GM18498 (cell line): ENCODE results near the gene TERF2IP.

ENCODE experiments used
- ATAC-seq: cut with Tn5 transposase; IDR thresholded peaks from one replicate; pipeline ENCODE4 v1.9.1; 2021; ENCODE audit warnings: mild to moderate bottlenecking, moderate library complexity; ENCODE audit not compliant: unreplicated experiment

The TERF2IP gene

GRCh38 chr16:75632857-75633256 is 14.7 kb upstream of the TERF2IP start:
- ATAC-seq = no peak

GRCh38 chr16:75635036-75635435 is 12.5 kb upstream of the TERF2IP start:
- ATAC-seq = no peak

- no peak for ATAC-seq
Observed at GRCh38 chr16:75640598-75640997, 7.0 kb upstream of the TERF2IP start.

- ATAC-seq = no peak
Observed at GRCh38 chr16:75644240-75645012, 3.1 kb upstream of the TERF2IP start.

- peak; percentile 26 for ATAC-seq
Observed at GRCh38 chr16:75647112-75647491, 471 bp upstream of the TERF2IP start.

GRCh38 chr16:75648265-75649076 is 898 bp downstream of the TERF2IP start:
- peak; percentile 33 for ATAC-seq

- no peak for ATAC-seq
Observed at GRCh38 chr16:75653922-75654321, 6.3 kb downstream of the TERF2IP start.

GRCh38 chr16:75658175-75658574 is 10.6 kb downstream of the TERF2IP start:
- no peak for ATAC-seq

GRCh38 chr16:75660321-75660720 is 12.7 kb downstream of the TERF2IP start:
- no peak for ATAC-seq

GRCh38 chr16:75660726-75661302 is 13.2 kb downstream of the TERF2IP start:
- no peak for ATAC-seq

GRCh38 chr16:75667503-75667902 is 19.9 kb downstream of the TERF2IP start:
- no peak for ATAC-seq

GRCh38 chr16:75676909-75677308 is 29.3 kb downstream of the TERF2IP start, which contains the start of gene CPHXL2:
TSS of gene CPHXL2 (minus strand) at chr16:75677009. CDS start at chr16:75676999, 10 bp downstream.
- ATAC-seq = no peak

GRCh38 chr16:75679366-75679765 is 31.8 kb downstream of the TERF2IP start:
- no peak for ATAC-seq

GRCh38 chr16:75682308-75682707 is 34.7 kb downstream of the TERF2IP start:
- ATAC-seq = no peak

GRCh38 chr16:75687361-75687760 is 39.8 kb downstream of the TERF2IP start:
- no peak for ATAC-seq

GRCh38 chr16:75695708-75696107 is 48.1 kb downstream of the TERF2IP start:
- no peak for ATAC-seq

- ATAC-seq = no peak
Observed at GRCh38 chr16:75697571-75697970, 50.0 kb downstream of the TERF2IP start.

- no peak for ATAC-seq
Observed at GRCh38 chr16:75701361-75701760, 53.8 kb downstream of the TERF2IP start, which contains the start of gene DUXB. TSS of gene DUXB (minus strand) at chr16:75701461. CDS start at chr16:75701418, 43 bp downstream.

GRCh38 chr16:75702242-75702641 is 54.7 kb downstream of the TERF2IP start:
- ATAC-seq = no peak

- no peak for ATAC-seq
Observed at GRCh38 chr16:75703306-75703705, 55.7 kb downstream of the TERF2IP start.
